ENCODE results near the gene VPS54.

- TF ChIP-seq CTCF (conservative IDR thresholded peaks at IDR 0.05; ENCODE audit: low read depth, low read length) (no peak), EZH2 (IDR thresholded peaks at IDR 0.05; ENCODE audit: borderline replicate concordance, low read depth, low read length, poor library complexity, severe bottlenecking) (no peak)
Measured at GRCh38 chr2:63926815-63927214, 92.4 kb downstream of the VPS54 start.
